ENCODE data around the gene FSD1L.

FSD1L gene

GRCh38 chr9:105437704-105438103 lies 10.1 kb upstream of the FSD1L start:
- H3K4me3 ChIP-seq (ENCODE audit: low read depth, low read length): no peak overlapping the region
- no peaks in the 10 kb centered on the region for H3K27me3 ChIP-seq (ENCODE audit: control insufficient read depth, insufficient read depth, low read length)
- H3K36me3 ChIP-seq (ENCODE audit: control insufficient read depth, insufficient read depth, low read length): no peaks in the 10 kb centered on the region
- no peak overlapping the region for H3K27ac ChIP-seq (ENCODE audit: low read depth, low read length)
- H3K9ac ChIP-seq (ENCODE audit: low read depth, low read length): no peak overlapping the region
- no peaks in the 10 kb centered on the region for H3K4me1 ChIP-seq (ENCODE audit: control insufficient read depth, insufficient read depth, low read length)
- no peaks in the 10 kb centered on the region for H3K9me3 ChIP-seq (ENCODE audit: control insufficient read depth, insufficient read depth, low read length)

- H3K27ac ChIP-seq (ENCODE audit: low read depth, low read length): no peak overlapping the region
- H3K36me3 ChIP-seq (ENCODE audit: control insufficient read depth, insufficient read depth, low read length): no peaks in the 10 kb centered on the region
- H3K9ac ChIP-seq (ENCODE audit: low read depth, low read length): no peak overlapping the region
- no peaks in the 10 kb centered on the region for H3K4me1 ChIP-seq (ENCODE audit: control insufficient read depth, insufficient read depth, low read length)
- no peaks in the 10 kb centered on the region for H3K27me3 ChIP-seq (ENCODE audit: control insufficient read depth, insufficient read depth, low read length)
- no peaks in the 10 kb centered on the region for H3K9me3 ChIP-seq (ENCODE audit: control insufficient read depth, insufficient read depth, low read length)
- no peak overlapping the region for H3K4me3 ChIP-seq (ENCODE audit: low read depth, low read length)
Observed at GRCh38 chr9:105438141-105438806, 9.6 kb upstream of the FSD1L start.

- H3K4me1 ChIP-seq (ENCODE audit: control insufficient read depth, insufficient read depth, low read length): no peaks in the 10 kb centered on the region
- H3K9ac ChIP-seq (ENCODE audit: low read depth, low read length): no peak overlapping the region
- no peaks in the 10 kb centered on the region for H3K36me3 ChIP-seq (ENCODE audit: control insufficient read depth, insufficient read depth, low read length)
- H3K4me3 ChIP-seq (ENCODE audit: low read depth, low read length): no peak overlapping the region
- H3K27ac ChIP-seq (ENCODE audit: low read depth, low read length): no peak overlapping the region
- no peaks in the 10 kb centered on the region for H3K9me3 ChIP-seq (ENCODE audit: control insufficient read depth, insufficient read depth, low read length)
- H3K27me3 ChIP-seq (ENCODE audit: control insufficient read depth, insufficient read depth, low read length): no peaks in the 10 kb centered on the region
Observed at GRCh38 chr9:105439428-105439827, 8.4 kb upstream of the FSD1L start.

- no peaks in the 10 kb centered on the region for H3K4me1 ChIP-seq (ENCODE audit: control insufficient read depth, insufficient read depth, low read length)
- no peak overlapping the region for H3K27ac ChIP-seq (ENCODE audit: low read depth, low read length)
- no peak overlapping the region for H3K9ac ChIP-seq (ENCODE audit: low read depth, low read length)
- H3K36me3 ChIP-seq (ENCODE audit: control insufficient read depth, insufficient read depth, low read length): no peaks in the 10 kb centered on the region
- no peaks in the 10 kb centered on the region for H3K9me3 ChIP-seq (ENCODE audit: control insufficient read depth, insufficient read depth, low read length)
- no peaks in the 10 kb centered on the region for H3K27me3 ChIP-seq (ENCODE audit: control insufficient read depth, insufficient read depth, low read length)
- H3K4me3 ChIP-seq (ENCODE audit: low read depth, low read length): no peak overlapping the region
Observed at GRCh38 chr9:105441616-105442160, 6.1 kb upstream of the FSD1L start.

- H3K4me1 ChIP-seq (ENCODE audit: control insufficient read depth, insufficient read depth, low read length): peaks cover 3% of the 10 kb centered on the region; the same call in 1 of the 2 replicates
- H3K9me3 ChIP-seq (ENCODE audit: control insufficient read depth, insufficient read depth, low read length): no peaks in the 10 kb centered on the region
- H3K4me3 ChIP-seq (ENCODE audit: low read depth, low read length): no peak overlapping the region
- no peak overlapping the region for H3K27ac ChIP-seq (ENCODE audit: low read depth, low read length)
- H3K36me3 ChIP-seq (ENCODE audit: control insufficient read depth, insufficient read depth, low read length): no peaks in the 10 kb centered on the region
- no peak overlapping the region for H3K9ac ChIP-seq (ENCODE audit: low read depth, low read length)
- H3K27me3 ChIP-seq (ENCODE audit: control insufficient read depth, insufficient read depth, low read length): no peaks in the 10 kb centered on the region
Observed at GRCh38 chr9:105443121-105443520, 4.7 kb upstream of the FSD1L start.

- Histone ChIP-seq H3K27ac (ENCODE audit: low read depth, low read length) (no peak overlapping the region), H3K36me3 (ENCODE audit: control insufficient read depth, insufficient read depth, low read length) (no peaks in the 10 kb centered on the region), H3K9me3 (ENCODE audit: control insufficient read depth, insufficient read depth, low read length) (no peaks in the 10 kb centered on the region), H3K4me1 (ENCODE audit: control insufficient read depth, insufficient read depth, low read length) (peaks cover 3% of the 10 kb centered on the region; the same call in 1 of the 2 replicates), H3K9ac (ENCODE audit: low read depth, low read length) (no peak overlapping the region), H3K4me3 (ENCODE audit: low read depth, low read length) (no peak overlapping the region), H3K27me3 (ENCODE audit: control insufficient read depth, insufficient read depth, low read length) (no peaks in the 10 kb centered on the region)
Observed at GRCh38 chr9:105444130-105444529, 3.7 kb upstream of the FSD1L start.

GRCh38 chr9:105445203-105445881 lies 2.5 kb upstream of the FSD1L start:
- no peaks in the 10 kb centered on the region for H3K9me3 ChIP-seq (ENCODE audit: control insufficient read depth, insufficient read depth, low read length)
- H3K27me3 ChIP-seq (ENCODE audit: control insufficient read depth, insufficient read depth, low read length): no peaks in the 10 kb centered on the region
- H3K9ac ChIP-seq (ENCODE audit: low read depth, low read length): no peak overlapping the region
- no peaks in the 10 kb centered on the region for H3K36me3 ChIP-seq (ENCODE audit: control insufficient read depth, insufficient read depth, low read length)
- H3K4me1 ChIP-seq (ENCODE audit: control insufficient read depth, insufficient read depth, low read length): peaks cover 10% of the 10 kb centered on the region
- no peak overlapping the region for H3K27ac ChIP-seq (ENCODE audit: low read depth, low read length)
- no peak overlapping the region for H3K4me3 ChIP-seq (ENCODE audit: low read depth, low read length)

GRCh38 chr9:105447386-105447813 lies 434 bp upstream of the FSD1L start:
- H3K27ac ChIP-seq (ENCODE audit: low read depth, low read length): peak overlapping the region; percentile 78
- H3K36me3 ChIP-seq (ENCODE audit: control insufficient read depth, insufficient read depth, low read length): no peaks in the 10 kb centered on the region
- H3K4me1 ChIP-seq (ENCODE audit: control insufficient read depth, insufficient read depth, low read length): peaks cover 10% of the 10 kb centered on the region
- no peak overlapping the region for H3K9ac ChIP-seq (ENCODE audit: low read depth, low read length)
- H3K27me3 ChIP-seq (ENCODE audit: control insufficient read depth, insufficient read depth, low read length): no peaks in the 10 kb centered on the region
- H3K4me3 ChIP-seq (ENCODE audit: low read depth, low read length): peak overlapping the region; percentile 81
- H3K9me3 ChIP-seq (ENCODE audit: control insufficient read depth, insufficient read depth, low read length): no peaks in the 10 kb centered on the region

GRCh38 chr9:105449081-105449480 lies 1.2 kb downstream of the FSD1L start:
- Histone ChIP-seq H3K27ac (ENCODE audit: low read depth, low read length) (no peak overlapping the region), H3K36me3 (ENCODE audit: control insufficient read depth, insufficient read depth, low read length) (no peaks in the 10 kb centered on the region), H3K4me1 (ENCODE audit: control insufficient read depth, insufficient read depth, low read length) (peaks cover 10% of the 10 kb centered on the region), H3K4me3 (ENCODE audit: low read depth, low read length) (peak overlapping the region; percentile 81), H3K27me3 (ENCODE audit: control insufficient read depth, insufficient read depth, low read length) (no peaks in the 10 kb centered on the region), H3K9me3 (ENCODE audit: control insufficient read depth, insufficient read depth, low read length) (no peaks in the 10 kb centered on the region), H3K9ac (ENCODE audit: low read depth, low read length) (peak overlapping the region; percentile 40; the same call in 1 of the 2 replicates)

- no peaks in the 10 kb centered on the region for H3K36me3 ChIP-seq (ENCODE audit: control insufficient read depth, insufficient read depth, low read length)
- H3K9me3 ChIP-seq (ENCODE audit: control insufficient read depth, insufficient read depth, low read length): no peaks in the 10 kb centered on the region
- no peak overlapping the region for H3K4me3 ChIP-seq (ENCODE audit: low read depth, low read length)
- H3K9ac ChIP-seq (ENCODE audit: low read depth, low read length): no peak overlapping the region
- H3K27me3 ChIP-seq (ENCODE audit: control insufficient read depth, insufficient read depth, low read length): no peaks in the 10 kb centered on the region
- H3K27ac ChIP-seq (ENCODE audit: low read depth, low read length): no peak overlapping the region
- H3K4me1 ChIP-seq (ENCODE audit: control insufficient read depth, insufficient read depth, low read length): peaks cover 10% of the 10 kb centered on the region
Observed at GRCh38 chr9:105452185-105452584, 4.4 kb downstream of the FSD1L start.

GRCh38 chr9:105455836-105456475 lies 8.1 kb downstream of the FSD1L start:
- peaks cover 6% of the 10 kb centered on the region; the same call in 1 of the 2 replicates for H3K4me1 ChIP-seq (ENCODE audit: control insufficient read depth, insufficient read depth, low read length)
- H3K9me3 ChIP-seq (ENCODE audit: control insufficient read depth, insufficient read depth, low read length): 0 out of 2 replicates have a peak, but pooled peaks cover 2% of the 10 kb centered on the region
- no peak overlapping the region for H3K4me3 ChIP-seq (ENCODE audit: low read depth, low read length)
- H3K27ac ChIP-seq (ENCODE audit: low read depth, low read length): no peak overlapping the region
- no peak overlapping the region for H3K9ac ChIP-seq (ENCODE audit: low read depth, low read length)
- H3K27me3 ChIP-seq (ENCODE audit: control insufficient read depth, insufficient read depth, low read length): no peaks in the 10 kb centered on the region
- no peaks in the 10 kb centered on the region for H3K36me3 ChIP-seq (ENCODE audit: control insufficient read depth, insufficient read depth, low read length)

Data from HUES48 (cell line).